HepG2 (cell line): Measurements from ENCODE around the gene CTNNAL1. TPM values are rescaled to one million over a fixed set of nuclear protein-coding genes. Genes with fewer than 3 reads are reported as not detected.
"Not testable (repeated sequence)": the region's sequence is repeated elsewhere in the genome, so short reads cannot be mapped to it uniquely, and the experiment has no call there.

Source experiments
- ATAC-seq: fragments of 200-7000 bp; cut with Tn5 transposase; 3 replicates; pipeline ENCODE4 v1.9.1; 2020; ENCODE audit warnings: mild to moderate bottlenecking, moderate library complexity
- BruUV-seq: library from RNA; stranded (reverse); fragments of 400-500 nt; replicated peaks from 2 replicates; lab custom pipeline; 2021; lab: Mats Ljungman, UMichigan
- CTCF ChIA-PET: fragments of 300-600 bp; formaldehyde crosslinking; extraction: SDS; loops from one replicate; lab custom pipeline; 2021; ENCODE audit warnings: low total read pairs, inconsistent platforms, low intra/inter-chr PET ratio; lab: Yijun Ruan, JAX
- POLR2A ChIA-PET: fragments of 350-600 bp; sonication (Branson Sonifier 250); formaldehyde crosslinking; loops from one replicate; lab custom pipeline; 2020; ENCODE audit warnings: antibody characterized with exemption, inconsistent platforms; lab: Yijun Ruan, JAX
- DNase-seq: peaks from one replicate; pipeline ENCODE4 v3.0.0-alpha.2; 2015; ENCODE audit warnings: low spot score
- FAIRE-seq: peaks from 3 replicates; lab custom pipeline; 2011; peaks lifted over from hg19 to GRCh38; lab: Jason Lieb, UNC
- H2AFZ ChIP-seq: one replicate; pipeline ENCODE4 v1.6.1; 2011; ENCODE audit warnings: low read length, inconsistent platforms
- H3K27ac ChIP-seq: fragments of 300-600 bp; 3 replicates; pipeline ENCODE4 v1.8.0; 2011; ENCODE audit warnings: mixed run types, mild to moderate bottlenecking, mixed read lengths, low read length, inconsistent platforms; ENCODE audit not compliant: insufficient read depth; ENCODE audit errors: extremely low read length
- H3K27me3 ChIP-seq, 2 experiments: fragments of 200-600 bp in 1 of 2; 2 replicates in 1 of 2; 3 replicates in 1 of 2; pipeline versions ENCODE4 v1.6.0 to v1.8.0; 2011; ENCODE audit warnings: low read length in 2 of 2, mild to moderate bottlenecking in 2 of 2, moderate library complexity in 2 of 2, inconsistent platforms in 1 of 2; ENCODE audit not compliant: insufficient read depth in 2 of 2, control insufficient read depth in 1 of 2
- H3K36me3 ChIP-seq, 2 experiments: fragments of 200-600 bp in 1 of 2; replicated peaks in 1 of 2; 2 replicates in 1 of 2; 3 replicates in 1 of 2; pipeline versions ENCODE4 v1.5.1 to v1.8.0; 2011; ENCODE audit warnings: low read length in 2 of 2, inconsistent platforms in 1 of 2; ENCODE audit not compliant: insufficient read depth in 2 of 2, control insufficient read depth in 1 of 2
- H3K4me1 ChIP-seq: 2 replicates; pipeline ENCODE4 v1.5.1; 2012; ENCODE audit warnings: low read length, inconsistent platforms; ENCODE audit not compliant: insufficient read depth
- H3K4me2 ChIP-seq: 2 replicates; pipeline ENCODE4 v1.6.0; 2011; ENCODE audit warnings: low read depth, low read length, inconsistent platforms
- H3K4me3 ChIP-seq, 3 experiments: fragments of 200-600 bp in 1 of 3; sonication (generic), shearing (Covaris generic) in 1 of 3; replicated peaks in 1 of 3; 2 replicates each; pipeline ENCODE4 v1.5.1; 2011 to 2016; ENCODE audit warnings: low read length in 3 of 3, inconsistent platforms in 2 of 3, low read depth in 2 of 3, mild to moderate bottlenecking in 2 of 3, control low read depth in 1 of 3, mixed read lengths in 1 of 3; ENCODE audit not compliant: insufficient read depth in 1 of 3
- H3K79me2 ChIP-seq: one replicate; pipeline ENCODE4 v1.6.1; 2011; ENCODE audit warnings: low read length, inconsistent platforms; ENCODE audit not compliant: insufficient read depth
- H3K9ac ChIP-seq: 2 replicates; pipeline ENCODE4 v1.6.0; 2011; ENCODE audit warnings: mild to moderate bottlenecking, low read depth, low read length, inconsistent platforms; ENCODE audit not compliant: insufficient read depth
- H3K9me3 ChIP-seq: 2 replicates; pipeline ENCODE4 v1.5.1; 2012; ENCODE audit warnings: mild to moderate bottlenecking, low read length
- H4K20me1 ChIP-seq: 2 replicates; pipeline ENCODE4 v1.6.0; 2011; ENCODE audit warnings: inconsistent platforms, mild to moderate bottlenecking, low read length, moderate library complexity; ENCODE audit not compliant: insufficient read depth
- ADNP ChIP-seq: sonication (generic); formaldehyde crosslinking; IDR thresholded peaks from 2 replicates; pipeline ENCODE4 v1.4.0; 2020; ENCODE audit warnings: missing genetic modification reagents
- BRCA1 ChIP-seq: sonication (generic); formaldehyde crosslinking; IDR thresholded peaks from 2 replicates; pipeline ENCODE4 v1.4.0; 2020; ENCODE audit warnings: missing genetic modification reagents
- DPF2 ChIP-seq: sonication (generic); formaldehyde crosslinking; IDR thresholded peaks from 2 replicates; pipeline ENCODE4 v1.4.0; 2020; ENCODE audit warnings: mild to moderate bottlenecking, low read depth, missing genetic modification reagents, borderline replicate concordance
- PHF8 ChIP-seq: sonication (generic); formaldehyde crosslinking; IDR thresholded peaks from 2 replicates; pipeline ENCODE4 v1.5.0; 2020; ENCODE audit warnings: missing genetic modification reagents
- SATB2 ChIP-seq: sonication (generic); formaldehyde crosslinking; IDR thresholded peaks from 2 replicates; pipeline ENCODE4 v1.5.0; 2020; ENCODE audit warnings: missing genetic modification reagents
- ZEB1 ChIP-seq: IDR thresholded peaks from 2 replicates; pipeline ENCODE4 v1.6.1; 2012; ENCODE audit warnings: mild to moderate bottlenecking, low read depth, inconsistent platforms; ENCODE audit not compliant: insufficient replicate concordance
- ZNF800 ChIP-seq: sonication (generic); formaldehyde crosslinking; IDR thresholded peaks from 2 replicates; pipeline ENCODE4 v1.4.0; 2020; ENCODE audit warnings: missing genetic modification reagents
- ZSCAN25 ChIP-seq: sonication (generic); formaldehyde crosslinking; IDR thresholded peaks from 2 replicates; pipeline ENCODE4 v1.8.0; 2022; ENCODE audit warnings: mild to moderate bottlenecking, missing genetic modification reagents
- WGBS: methylation state at CpG from one replicate; pipeline ENCODE4 v1.1.6; 2017; ENCODE audit warnings: low lambda C conversion rate; 5-methylcytosine and 5-hydroxymethylcytosine counted together
- in situ Hi-C: cut with HindIII; loops from 2 replicates; pipeline ENCODE4 v1.10.0; 2017; ENCODE audit warnings: low pct_unique_long_range_greater_than_20kb; ENCODE audit not compliant: extremely low pct_ligation_motif_present
- intact Hi-C: fragments of 100-400 bp; cut with micrococcal nuclease; formaldehyde crosslinking; loops from one replicate; pipeline ENCODE4 v1.10.0; 2022; ENCODE audit not compliant: unreplicated experiment
- polyA plus RNA-seq, 8 experiments: library from polyadenylated mRNA; depleted of rRNA in 3 of 8; stranded (reverse) in 7 of 8; unstranded in 1 of 8; fragments of >200 nt; fragmentation: Illumina TruSeq in 4 of 8; extraction: Trizol in 4 of 8; gene quantifications; 2 replicates each; pipeline versions ENCODE4 v1.2.1 to v1.2.3, GENCODE V29; 2011 to 2016; ENCODE audit warnings: low read depth in 4 of 8, missing spikeins in 1 of 8, mixed read lengths in 1 of 8; ENCODE audit not compliant: insufficient read depth in 1 of 8
- total RNA-seq, 5 experiments: library from RNA; depleted of rRNA; stranded (reverse); fragments of >200 nt; fragmentation: Illumina TruSeq; extraction: Trizol; gene quantifications; 2 replicates each; pipeline ENCODE4 v1.2.3, GENCODE V29; 2016; ENCODE audit warnings: low read depth in 1 of 5
- TF ChIP-seq, protein P1 (sequence below): sonication (generic); formaldehyde crosslinking; IDR thresholded peaks from 2 replicates; pipeline ENCODE4 v1.8.1; 2022; ENCODE audit warnings: low read depth, mild to moderate bottlenecking, missing genetic modification reagents
- TF ChIP-seq, protein P2 (sequence below): sonication (generic); formaldehyde crosslinking; IDR thresholded peaks from 2 replicates; pipeline ENCODE4 v1.9.0; 2021; ENCODE audit warnings: missing genetic modification reagents, borderline replicate concordance

CTNNAL1 gene
- total and polyA plus RNA-seq, 2 of the 13 experiments (the other 11 are each of a cell fraction or from before 2014, with no cell fraction given): 32.0 to 162 TPM

DNA sequence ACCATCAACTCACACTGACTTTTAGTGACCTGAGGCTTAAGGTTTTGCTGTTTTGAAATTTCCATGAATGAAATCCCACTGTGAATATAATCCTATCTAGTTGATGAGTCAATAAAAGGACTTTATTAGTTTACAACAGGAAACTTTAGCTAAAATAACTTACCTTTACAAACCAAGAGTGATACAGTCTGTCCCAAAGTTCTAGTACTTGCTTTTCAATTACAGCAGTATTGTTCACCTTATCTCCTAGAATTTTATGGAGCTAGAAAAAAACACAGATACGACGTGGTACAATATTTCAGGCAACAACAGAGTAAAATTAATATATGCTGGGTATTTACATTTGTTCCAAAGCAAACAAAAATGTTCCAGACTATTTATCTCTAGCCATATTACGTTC is 46.9 kb upstream of the CTNNAL1 start:
- Histone ChIP-seq H3K27me3 (no peaks in the 10 kb centered on the region), H3K4me1 (no peaks in the 10 kb centered on the region), H3K27ac (no peak overlapping the region), H2AFZ (no peak overlapping the region), H3K79me2 (no peaks in the 10 kb centered on the region), H3K4me2 (no peak overlapping the region), H4K20me1 (no peaks in the 10 kb centered on the region), H3K36me3 (peaks cover 18 to 68% of the 10 kb centered on the region in 2 experiments), H3K4me3 (no peak overlapping the region), H3K9ac (no peak overlapping the region), H3K9me3 (no peaks in the 10 kb centered on the region)
- intact Hi-C loops: no loop called here
- FAIRE-seq (no peak), DNase-seq (no peak), ATAC-seq (no peak)
- TF ChIP-seq, protein P1, sequence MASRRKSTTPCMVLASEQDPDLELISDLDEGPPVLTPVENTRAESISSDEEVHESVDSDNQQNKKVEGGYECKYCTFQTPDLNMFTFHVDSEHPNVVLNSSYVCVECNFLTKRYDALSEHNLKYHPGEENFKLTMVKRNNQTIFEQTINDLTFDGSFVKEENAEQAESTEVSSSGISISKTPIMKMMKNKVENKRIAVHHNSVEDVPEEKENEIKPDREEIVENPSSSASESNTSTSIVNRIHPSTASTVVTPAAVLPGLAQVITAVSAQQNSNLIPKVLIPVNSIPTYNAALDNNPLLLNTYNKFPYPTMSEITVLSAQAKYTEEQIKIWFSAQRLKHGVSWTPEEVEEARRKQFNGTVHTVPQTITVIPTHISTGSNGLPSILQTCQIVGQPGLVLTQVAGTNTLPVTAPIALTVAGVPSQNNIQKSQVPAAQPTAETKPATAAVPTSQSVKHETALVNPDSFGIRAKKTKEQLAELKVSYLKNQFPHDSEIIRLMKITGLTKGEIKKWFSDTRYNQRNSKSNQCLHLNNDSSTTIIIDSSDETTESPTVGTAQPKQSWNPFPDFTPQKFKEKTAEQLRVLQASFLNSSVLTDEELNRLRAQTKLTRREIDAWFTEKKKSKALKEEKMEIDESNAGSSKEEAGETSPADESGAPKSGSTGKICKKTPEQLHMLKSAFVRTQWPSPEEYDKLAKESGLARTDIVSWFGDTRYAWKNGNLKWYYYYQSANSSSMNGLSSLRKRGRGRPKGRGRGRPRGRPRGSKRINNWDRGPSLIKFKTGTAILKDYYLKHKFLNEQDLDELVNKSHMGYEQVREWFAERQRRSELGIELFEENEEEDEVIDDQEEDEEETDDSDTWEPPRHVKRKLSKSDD (CRISPR knock-in tag): no peak
- TF ChIP-seq ADNP (CRISPR knock-in tag) (no peak), ZEB1 (no peak), DPF2 (CRISPR knock-in tag) (no peak), ZNF800 (no peak), ZSCAN25 (CRISPR knock-in tag) (no peak), PHF8 (no peak), SATB2 (CRISPR knock-in tag) (no peak), BRCA1 (CRISPR knock-in tag) (no peak)
- TF ChIP-seq, protein P2, sequence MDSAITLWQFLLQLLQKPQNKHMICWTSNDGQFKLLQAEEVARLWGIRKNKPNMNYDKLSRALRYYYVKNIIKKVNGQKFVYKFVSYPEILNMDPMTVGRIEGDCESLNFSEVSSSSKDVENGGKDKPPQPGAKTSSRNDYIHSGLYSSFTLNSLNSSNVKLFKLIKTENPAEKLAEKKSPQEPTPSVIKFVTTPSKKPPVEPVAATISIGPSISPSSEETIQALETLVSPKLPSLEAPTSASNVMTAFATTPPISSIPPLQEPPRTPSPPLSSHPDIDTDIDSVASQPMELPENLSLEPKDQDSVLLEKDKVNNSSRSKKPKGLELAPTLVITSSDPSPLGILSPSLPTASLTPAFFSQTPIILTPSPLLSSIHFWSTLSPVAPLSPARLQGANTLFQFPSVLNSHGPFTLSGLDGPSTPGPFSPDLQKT (CRISPR knock-in tag): no peak
- 82% methylated on average over 3 of the region's 3 CpGs for WGBS
- in situ Hi-C loops: no loop called here
- BruUV-seq: no TSS peak
- ChIA-PET CTCF (no interaction called here), POLR2A (no interaction called here)

- FAIRE-seq, H4K20me1 ChIP-seq, ATAC-seq, H3K4me1 ChIP-seq, H3K27me3 ChIP-seq, H3K79me2 ChIP-seq, H3K9ac ChIP-seq, H2AFZ ChIP-seq, H3K9me3 ChIP-seq, H3K4me3 ChIP-seq, POLR2A ChIA-PET, DNase-seq, H3K4me2 ChIP-seq, intact Hi-C loops, BruUV-seq, H3K27ac ChIP-seq, CTCF ChIA-PET, in situ Hi-C loops: not testable (repeated sequence)
- H3K36me3 ChIP-seq: peaks cover 17 to 72% of the 10 kb centered on the region in 2 experiments
- WGBS: 97% methylated on average over 4 of the region's 4 CpGs
These were observed 39.8 kb upstream of the CTNNAL1 start for GRCh38 chr9:109053121-109053520.
